ENCODE data around the gene SPDYE9. TPM values are rescaled to one million over a fixed set of nuclear protein-coding genes. Genes with fewer than 3 reads are reported as not detected.
"Not testable (repeated sequence)": the region's sequence is repeated elsewhere in the genome, so short reads cannot be mapped to it uniquely, and the experiment has no call there.

Gene SPDYE9, protein sequence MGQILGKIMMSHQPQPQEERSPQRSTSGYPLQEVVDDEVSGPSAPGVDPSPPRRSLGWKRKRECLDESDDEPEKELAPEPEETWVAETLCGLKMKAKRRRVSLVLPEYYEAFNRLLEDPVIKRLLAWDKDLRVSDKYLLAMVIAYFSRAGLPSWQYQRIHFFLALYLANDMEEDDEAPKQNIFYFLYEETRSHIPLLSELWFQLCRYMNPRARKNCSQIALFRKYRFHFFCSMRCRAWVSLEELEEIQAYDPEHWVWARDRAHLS
- total RNA-seq (2021; fragmentation: NEBNext Ultra II Directional; extraction: Animal tissue kit (Norgen Biotek cat#: 25700)) (not detected in 2 replicates), polyA plus RNA-seq (2011; rRNA removed) (not detected in 2 replicates), polyA minus RNA-seq (2011; rRNA and poly(A)+ RNA removed) (not detected in 2 replicates)
- polyA plus RNA-seq (2011; cell fraction: cytosol; rRNA removed): not detected
- not detected for polyA plus RNA-seq (2011; cell fraction: nucleus; rRNA removed)
- polyA plus RNA-seq (2012, experiment 1 of 2): 0.16 to 0.50 TPM (median 0.20 TPM) in 4 replicates
- polyA plus RNA-seq (2012, experiment 2 of 2): not detected
- polyA plus RNA-seq (2013, experiment 1 of 2): not detected
- not detected for polyA plus RNA-seq (2013, experiment 2 of 2)
- polyA minus RNA-seq (2011; cell fraction: cytosol; rRNA and poly(A)+ RNA removed): not detected
- polyA minus RNA-seq (2011; cell fraction: nucleus; rRNA and poly(A)+ RNA removed): not detected
- long read RNA-seq, experiment 1: 0 reads
- long read RNA-seq, experiment 2: 0 reads

DNA sequence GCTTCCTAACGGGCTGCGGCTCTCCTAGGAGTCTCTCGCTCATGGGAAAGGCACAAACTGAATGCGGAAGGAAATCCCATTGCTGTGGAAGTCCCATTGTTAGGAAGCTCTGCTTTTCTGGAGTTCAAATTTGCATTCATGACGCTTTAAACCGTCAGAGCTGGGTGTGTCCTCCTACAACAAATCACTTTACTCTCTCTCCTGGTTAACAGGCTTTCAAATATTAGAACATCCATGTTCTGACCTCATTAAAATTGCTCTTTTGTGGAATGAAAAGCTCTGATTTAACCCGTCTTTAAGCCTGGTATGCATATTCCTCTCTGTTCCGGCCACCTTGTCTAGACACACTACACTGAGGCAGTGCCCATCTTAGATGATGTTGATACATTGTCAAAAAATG lies at the start of gene SPDYE9:
SPDYE9 (minus strand) TSS at position 101 of the 400 bp plus-strand sequence. CDS start 1,800 bp downstream, outside the sequence.
- not testable (repeated sequence) for H4K20me1 ChIP-seq (replicated peaks in 1 of 2; ENCODE audit: control insufficient read depth in 1 of 2, insufficient read depth in 2 of 2, low read length in 2 of 2); FAIRE-seq

More for the DNA sequence above, at the start of gene SPDYE9:
- H3K23ac ChIP-seq (ENCODE audit: insufficient read length); H3K36me3 ChIP-seq (ENCODE audit: control insufficient read depth in 2 of 4, insufficient read depth in 4 of 4, low read length in 3 of 4); H2BK20ac ChIP-seq (ENCODE audit: low read length); H2BK5ac ChIP-seq (ENCODE audit: low read depth, low read length); DNase-seq (ENCODE audit: low read depth in 1 of 2, low spot score in 2 of 2); H3K27ac ChIP-seq (ENCODE audit: low read depth, low read length); H3K23me2 ChIP-seq (ENCODE audit: low read depth, low read length); H3K79me1 ChIP-seq (ENCODE audit: low read depth, low read length); H3K4me1 ChIP-seq (replicated peaks in 1 of 4; ENCODE audit: control insufficient read depth in 3 of 4, insufficient read depth in 4 of 4, low read length in 3 of 4); H3K4me2 ChIP-seq (ENCODE audit: insufficient read depth in 1 of 2, low read depth in 2 of 2, low read length in 2 of 2); H3K9ac ChIP-seq (replicated peaks in 1 of 4; ENCODE audit: extremely low read depth in 1 of 4, low read depth in 3 of 4, low read length in 3 of 4); H2AK5ac ChIP-seq (ENCODE audit: low read depth, low read length); H3K14ac ChIP-seq (ENCODE audit: insufficient read length); POLR2A ChIA-PET (ENCODE audit: partially characterized antibody); H3K18ac ChIP-seq (ENCODE audit: extremely low read depth, low read length); H2BK15ac ChIP-seq (ENCODE audit: low read length); CTCF ChIA-PET (ENCODE audit: partially characterized antibody); H3K56ac ChIP-seq (replicated peaks; ENCODE audit: insufficient read length, low read depth, low read length); H2AFZ ChIP-seq (ENCODE audit: low read length); H4K8ac ChIP-seq (ENCODE audit: extremely low read depth, insufficient read depth, low read length); H3K4ac ChIP-seq (replicated peaks; ENCODE audit: insufficient read length, low read depth, low read length); H2BK12ac ChIP-seq (ENCODE audit: low read depth, low read length); H2BK120ac ChIP-seq (replicated peaks; ENCODE audit: low read depth, low read length); H3K27me3 ChIP-seq (replicated peaks in 1 of 4; ENCODE audit: control insufficient read depth in 3 of 4, extremely low read depth in 1 of 4, insufficient read depth in 3 of 4, low read length in 3 of 4); H4K91ac ChIP-seq (replicated peaks; ENCODE audit: insufficient read length, low read length); H3K79me2 ChIP-seq (ENCODE audit: control insufficient read depth in 1 of 2, insufficient read depth in 2 of 2, low read length in 2 of 2); H4K5ac ChIP-seq (ENCODE audit: insufficient read length, low read depth, low read length); H3K9me3 ChIP-seq (ENCODE audit: insufficient read depth in 2 of 2, low read depth in 1 of 2, low read length in 1 of 2); H3K4me3 ChIP-seq (ENCODE audit: extremely low read depth in 1 of 4, insufficient read depth in 2 of 4, low read depth in 3 of 4, low read length in 4 of 4): not testable (repeated sequence)
- WGBS, 2 experiments (ENCODE audit: extremely low coverage in 1 of 2, insufficient coverage in 1 of 2, insufficient read length in 1 of 2, insufficient replicate concordance in 2 of 2, low coverage in 1 of 2, low lambda C conversion rate in 2 of 2, missing lambda C conversion rate in 1 of 2): no CpG with 5 or more reads among the region's 8 CpGs

Data from H1 (cell line).